NCI-H524 (cell line): ENCODE data around the gene C16orf92.

ENCODE experiments used
- DNase-seq, 2 experiments: peaks; one replicate each; lab custom pipeline; 2025; lab: John Stamatoyannopoulos, UW

The C16orf92 gene

GRCh38 chr16:29989111-29989858, 33.7 kb upstream of the C16orf92 start:
- DNase-seq: no peak

- no peak for DNase-seq
These were observed 33.0 kb upstream of the C16orf92 start for GRCh38 chr16:29990034-29990433.

- DNase-seq: no peak
These were observed 32.0 kb upstream of the C16orf92 start for GRCh38 chr16:29990883-29991570.

GRCh38 chr16:29991571-29991904, 31.5 kb upstream of the C16orf92 start:
- no peak for DNase-seq

GRCh38 chr16:29992344-29992967, 30.5 kb upstream of the C16orf92 start:
- DNase-seq: no peak

GRCh38 chr16:29993191-29993902, 29.7 kb upstream of the C16orf92 start:
- no peak for DNase-seq

- DNase-seq: no peak
These were observed 28.9 kb upstream of the C16orf92 start for GRCh38 chr16:29993903-29994599.

GRCh38 chr16:29994600-29995323, 28.2 kb upstream of the C16orf92 start:
- peak in 1 of 2 experiments; percentile 47 for DNase-seq

GRCh38 chr16:29995324-29995910, 27.6 kb upstream of the C16orf92 start, which contains the start of gene HIRIP3:
TSS of gene HIRIP3 (minus strand) at chr16:29995617. CDS start at chr16:29995605, 12 bp downstream.
- DNase-seq: peak; percentile 71 to 90

- peak; percentile 97 for DNase-seq
These were observed 26.9 kb upstream of the C16orf92 start, which contains the start of gene INO80E for GRCh38 chr16:29995911-29996765. TSS of gene INO80E (plus strand) at chr16:29996241. CDS start at chr16:29996311, 70 bp downstream.

GRCh38 chr16:29996766-29997250, 26.2 kb upstream of the C16orf92 start:
- DNase-seq: peak in 1 of 2 experiments; percentile 27

GRCh38 chr16:29999605-30000004, 23.4 kb upstream of the C16orf92 start:
- no peak for DNase-seq

GRCh38 chr16:30000735-30001631, 22.0 kb upstream of the C16orf92 start:
- DNase-seq: no peak

- DNase-seq: no peak
These were observed 20.2 kb upstream of the C16orf92 start for GRCh38 chr16:30002614-30003346.

GRCh38 chr16:30003670-30004423, 19.2 kb upstream of the C16orf92 start:
- no peak for DNase-seq

- no peak for DNase-seq
These were observed 18.6 kb upstream of the C16orf92 start for GRCh38 chr16:30004424-30004776.

- peak; percentile 65 to 85 for DNase-seq
These were observed 18.2 kb upstream of the C16orf92 start for GRCh38 chr16:30004811-30005242.
